ENCODE data around the gene PNPLA2.

The PNPLA2 gene

GRCh38 chr11:786235-787083, 32.3 kb upstream of the PNPLA2 start:
- no peak for DNase-seq

- DNase-seq, result no peak
Observed at GRCh38 chr11:787084-787675, 31.5 kb upstream of the PNPLA2 start.

- DNase-seq, result no peak
Observed at GRCh38 chr11:788009-788640, 30.6 kb upstream of the PNPLA2 start.

- DNase-seq, result no peak
Observed at GRCh38 chr11:788953-789940, 29.5 kb upstream of the PNPLA2 start.

GRCh38 chr11:789943-790342, 28.8 kb upstream of the PNPLA2 start, which contains the start of gene CEND1:
Gene CEND1 (minus strand): TSS chr11:790090. CDS start chr11:788576, 1,514 bp downstream.
- DNase-seq, result peak; percentile 48

GRCh38 chr11:790721-791564, 27.8 kb upstream of the PNPLA2 start:
- DNase-seq, result no peak

- no peak for DNase-seq
Observed at GRCh38 chr11:791658-792534, 26.8 kb upstream of the PNPLA2 start.

- no peak for DNase-seq
Observed at GRCh38 chr11:792535-792821, 26.2 kb upstream of the PNPLA2 start.

- DNase-seq, result no peak
Observed at GRCh38 chr11:792873-793272, 25.8 kb upstream of the PNPLA2 start.

GRCh38 chr11:793556-793955, 25.2 kb upstream of the PNPLA2 start:
- DNase-seq, result no peak

- DNase-seq, result no peak
Observed at GRCh38 chr11:794013-794765, 24.5 kb upstream of the PNPLA2 start.

GRCh38 chr11:794766-795633, 23.7 kb upstream of the PNPLA2 start:
- no peak for DNase-seq

- DNase-seq, result peak; percentile 88
Observed at GRCh38 chr11:795634-796564, 22.8 kb upstream of the PNPLA2 start.

- DNase-seq, result no peak
Observed at GRCh38 chr11:796565-797295, 22.0 kb upstream of the PNPLA2 start.

GRCh38 chr11:797296-798092, 21.2 kb upstream of the PNPLA2 start:
- peak; percentile 85 for DNase-seq

- peak; percentile 76 for DNase-seq
Observed at GRCh38 chr11:798093-798713, 20.5 kb upstream of the PNPLA2 start, which contains the start of gene SLC25A22. Gene SLC25A22 (minus strand): TSS chr11:798281. CDS start chr11:795006, 3,275 bp downstream.
